ENCODE data around the gene GIPC3. TPM values are rescaled to one million over a fixed set of nuclear protein-coding genes. Genes with fewer than 3 reads are reported as not detected.
A peak's percentile ranks its signal among the peaks of the same experiment; 100 is the strongest.

GIPC3 gene
- total and polyA plus RNA-seq, 2 experiments from 2014 or later: 0.48 to 0.59 TPM

GRCh38 chr19:3576696-3577443 is 8.4 kb upstream of the GIPC3 start (continued):
- TF ChIP-seq ZNF462 (CRISPR knock-in tag; IDR thresholded peaks at IDR 0.05) (no peak), REST (IDR thresholded peaks at IDR 0.05; ENCODE audit: unreplicated experiment) (no peak), POLR2AphosphoS5 (IDR thresholded peaks at IDR 0.05; ENCODE audit: low read depth) (peak; percentile 67), JUNB (IDR thresholded peaks at IDR 0.05; ENCODE audit: unreplicated experiment) (no peak), ZNF114 (CRISPR knock-in tag; IDR thresholded peaks at IDR 0.05) (no peak)
